Adrenal gland (tissue), 12 donors: ENCODE measurements around the gene KLHL2. TPM values are rescaled to one million over a fixed set of nuclear protein-coding genes. Genes with fewer than 3 reads are reported as not detected.

Source experiments
- DNase-seq, 7 donors: peaks; one replicate each; pipeline ENCODE4 v3.0.0-alpha.2; 2019 to 2020
- H3K27ac ChIP-seq, 5 donors: fragments of 200-600 bp; sonication (generic) in 4 of 5; 1 replicate in 3 of 5; 2 replicates in 2 of 5; pipeline versions ENCODE4 v1.5.1 to v1.8.0; 2016 to 2020; ENCODE audit warnings: mild to moderate bottlenecking in 1 of 5
- H3K27me3 ChIP-seq: fragments of 200-600 bp; 2 replicates; pipeline ENCODE4 v1.8.0; 2021
- H3K36me3 ChIP-seq, 2 donors: fragments of 200-600 bp; replicated peaks in 1 of 2; 1 replicate in 1 of 2; 2 replicates in 1 of 2; pipeline versions ENCODE4 v1.5.1 to v1.8.0; 2018 to 2022
- H3K4me1 ChIP-seq, 2 donors: fragments of 200-600 bp; replicated peaks in 1 of 2; 1 replicate in 1 of 2; 2 replicates in 1 of 2; pipeline versions ENCODE4 v1.5.1 to v1.8.0; 2018 to 2021
- H3K4me3 ChIP-seq, 4 donors: fragments of 200-600 bp; sonication (generic) in 3 of 4; one replicate each; pipeline ENCODE4 v1.5.1; 2016 to 2018
- H3K9me3 ChIP-seq, 3 donors: fragments of 200-600 bp; sonication (generic) in 1 of 3; replicated peaks in 1 of 3; 1 replicate in 2 of 3; 2 replicates in 1 of 3; pipeline versions ENCODE4 v1.5.1 to v1.8.0; 2016 to 2021
- POLR2A ChIP-seq, 2 donors: fragments of 450-650 bp; IDR thresholded peaks; one replicate each; pipeline ENCODE4 v1.6.1; 2017; ENCODE audit warnings: antibody characterized with exemption in 2 of 2, mild to moderate bottlenecking in 2 of 2, moderate library complexity in 1 of 2
- WGBS, 4 donors: extraction: QIAGEN DNeasy Blood & Tissue Kit in 2 of 4; methylation state at CpG; one replicate each; pipeline versions ENCODE4 v1.1.5 to v1.1.7; 2013 to 2017; 5-methylcytosine and 5-hydroxymethylcytosine counted together
- intact Hi-C, 2 donors: fragments of 100-400 bp; cut with DNase I; formaldehyde crosslinking; loops; one replicate each; pipeline versions ENCODE4 v1.14.1 to v1.15.0; 2022 to 2023
- polyA plus RNA-seq, 3 donors: library from polyadenylated mRNA; stranded (reverse); fragments of 200-250 nt in 2 of 3; fragments of 350-450 nt in 1 of 3; fragmentation: Illumina TruSeq in 1 of 3; extraction: RNeasy Lipid Tissue Mini Kit (QIAGEN cat#74804) in 1 of 3; gene quantifications; one replicate each; pipeline ENCODE4 v1.2.3, GENCODE V29; 2013 to 2014
- total RNA-seq, 9 donors: library from RNA; depleted of rRNA in 4 of 9; stranded (reverse); fragments of >200 nt in 4 of 9; fragments of 120-200 nt in 1 of 9; fragmentation: NEBNext Ultra II Directional in 1 of 9; extraction: Animal tissue kit (Norgen Biotek cat#: 25700) in 1 of 9; gene quantifications; one replicate each; pipeline versions ENCODE4 v1.1.0 to v1.2.4, GENCODE V29; 2013 to 2023
- TF ChIP-seq, protein P1 (sequence below), 6 experiments: fragments of 450-650 bp in 4 of 6; fragments of 200-600 bp in 2 of 6; sonication (generic) in 1 of 6; IDR thresholded peaks; 1 replicate in 5 of 6; 2 replicates in 1 of 6; pipeline versions ENCODE4 v1.5.1 to v1.8.0; 2016 to 2021; ENCODE audit warnings: antibody characterized with exemption in 6 of 6, mild to moderate bottlenecking in 2 of 6, moderate library complexity in 1 of 6
- donor health status: healthy with polysubstance abuse.
- donor health status: Bipolar disorder and iron deficiency.
- donor health status: DM: yes; HTN: yes; CAD: no.
- donor health status: DM: no; HTN: no; CAD: no.
- donor health status: DM: no; HTN: no; CAD: no.
- donor health status: DM: yes; HTN: yes; CAD: no.

The KLHL2 gene
- total and polyA plus RNA-seq, 12 donors, result 9.7 to 45.5 (median 25.2) TPM

DNA sequence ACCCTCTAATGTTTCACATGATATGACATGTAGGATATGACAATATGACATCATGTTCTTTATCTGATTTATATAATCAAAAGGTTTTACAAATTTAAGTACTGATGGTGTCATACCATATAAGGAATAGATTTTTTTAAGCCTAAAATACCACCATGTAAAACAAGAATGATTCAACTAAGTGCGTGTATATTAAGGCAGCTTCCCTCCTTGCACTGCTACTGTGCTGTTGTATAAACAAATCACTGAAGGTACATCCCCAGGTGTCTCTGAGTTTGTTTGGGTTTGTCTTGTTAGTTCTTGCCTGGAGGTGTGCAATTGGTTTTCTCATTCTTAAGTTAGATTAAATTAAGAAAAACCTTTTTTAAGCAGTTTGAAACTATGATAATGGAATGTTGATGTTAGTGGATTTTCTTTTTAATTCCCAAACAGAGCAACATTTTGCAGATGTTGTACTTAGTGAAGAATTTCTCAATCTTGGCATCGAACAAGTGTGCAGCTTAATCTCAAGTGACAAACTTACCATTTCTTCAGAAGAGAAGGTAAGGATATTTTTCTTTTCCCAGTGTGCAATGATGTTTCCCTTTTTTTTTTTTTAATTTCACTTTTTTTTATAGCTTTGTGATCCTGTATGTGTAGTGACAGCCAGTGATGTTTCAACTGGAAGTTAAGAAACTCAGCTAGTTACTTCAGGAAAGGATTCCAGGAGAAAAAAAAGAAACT lies 86.7 kb downstream of the KLHL2 start:
- Histone ChIP-seq H3K4me1 (peaks cover 0 to 1% of the 10 kb centered on the region in 2 donors), H3K27me3 (no peaks in the 10 kb centered on the region), H3K4me3 (no peak overlapping the region), H3K27ac (no peak overlapping the region), H3K9me3 (no peaks in the 10 kb centered on the region), H3K36me3 (peaks cover 0 to 10% of the 10 kb centered on the region in 2 donors)
- TF ChIP-seq, protein P1, sequence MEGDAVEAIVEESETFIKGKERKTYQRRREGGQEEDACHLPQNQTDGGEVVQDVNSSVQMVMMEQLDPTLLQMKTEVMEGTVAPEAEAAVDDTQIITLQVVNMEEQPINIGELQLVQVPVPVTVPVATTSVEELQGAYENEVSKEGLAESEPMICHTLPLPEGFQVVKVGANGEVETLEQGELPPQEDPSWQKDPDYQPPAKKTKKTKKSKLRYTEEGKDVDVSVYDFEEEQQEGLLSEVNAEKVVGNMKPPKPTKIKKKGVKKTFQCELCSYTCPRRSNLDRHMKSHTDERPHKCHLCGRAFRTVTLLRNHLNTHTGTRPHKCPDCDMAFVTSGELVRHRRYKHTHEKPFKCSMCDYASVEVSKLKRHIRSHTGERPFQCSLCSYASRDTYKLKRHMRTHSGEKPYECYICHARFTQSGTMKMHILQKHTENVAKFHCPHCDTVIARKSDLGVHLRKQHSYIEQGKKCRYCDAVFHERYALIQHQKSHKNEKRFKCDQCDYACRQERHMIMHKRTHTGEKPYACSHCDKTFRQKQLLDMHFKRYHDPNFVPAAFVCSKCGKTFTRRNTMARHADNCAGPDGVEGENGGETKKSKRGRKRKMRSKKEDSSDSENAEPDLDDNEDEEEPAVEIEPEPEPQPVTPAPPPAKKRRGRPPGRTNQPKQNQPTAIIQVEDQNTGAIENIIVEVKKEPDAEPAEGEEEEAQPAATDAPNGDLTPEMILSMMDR (IDR thresholded peaks at IDR 0.05), result no peak
- TF ChIP-seq POLR2A (IDR thresholded peaks at IDR 0.05), result no peak
- intact Hi-C loops, result no loop called here
- no peak for DNase-seq
- 78 to 88% (median 81%) methylated on average over 2 of the region's 2 CpGs for WGBS, 4 donors

GRCh38 chr4:165294907-165295306 lies 87.5 kb downstream of the KLHL2 start:
- intact Hi-C loops, result no loop called here
- peaks cover 0 to 10% of the 10 kb centered on the region in 2 donors for H3K36me3 ChIP-seq
- H3K4me3 ChIP-seq, result no peak overlapping the region
- H3K27ac ChIP-seq, result no peak overlapping the region
- H3K9me3 ChIP-seq, result no peaks in the 10 kb centered on the region
- no peaks in the 10 kb centered on the region for H3K4me1 ChIP-seq
- no peak for DNase-seq
- TF ChIP-seq POLR2A (IDR thresholded peaks at IDR 0.05), result no peak
- TF ChIP-seq, protein P1 (IDR thresholded peaks at IDR 0.05), result no peak
- no peaks in the 10 kb centered on the region for H3K27me3 ChIP-seq
- WGBS, 4 donors, result 50 to 63% (median 53%) methylated on average over 5 of the region's 5 CpGs

- Histone ChIP-seq H3K4me1 (peaks cover 0 to 15% of the 10 kb centered on the region in 2 donors), H3K27ac (no peak overlapping the region), H3K9me3 (no peaks in the 10 kb centered on the region), H3K36me3 (peaks cover 0 to 10% of the 10 kb centered on the region in 2 donors), H3K27me3 (no peaks in the 10 kb centered on the region), H3K4me3 (no peak overlapping the region)
- DNase-seq, result no peak
- WGBS, 4 donors, result 95 to 100% (median 97%) methylated on average over 8 of the region's 8 CpGs
- TF ChIP-seq, protein P1 (IDR thresholded peaks at IDR 0.05), result no peak
- no peak for TF ChIP-seq POLR2A (IDR thresholded peaks at IDR 0.05)
- intact Hi-C loops, result no loop called here
Measured at GRCh38 chr4:165297626-165298025, 90.3 kb downstream of the KLHL2 start.

DNA sequence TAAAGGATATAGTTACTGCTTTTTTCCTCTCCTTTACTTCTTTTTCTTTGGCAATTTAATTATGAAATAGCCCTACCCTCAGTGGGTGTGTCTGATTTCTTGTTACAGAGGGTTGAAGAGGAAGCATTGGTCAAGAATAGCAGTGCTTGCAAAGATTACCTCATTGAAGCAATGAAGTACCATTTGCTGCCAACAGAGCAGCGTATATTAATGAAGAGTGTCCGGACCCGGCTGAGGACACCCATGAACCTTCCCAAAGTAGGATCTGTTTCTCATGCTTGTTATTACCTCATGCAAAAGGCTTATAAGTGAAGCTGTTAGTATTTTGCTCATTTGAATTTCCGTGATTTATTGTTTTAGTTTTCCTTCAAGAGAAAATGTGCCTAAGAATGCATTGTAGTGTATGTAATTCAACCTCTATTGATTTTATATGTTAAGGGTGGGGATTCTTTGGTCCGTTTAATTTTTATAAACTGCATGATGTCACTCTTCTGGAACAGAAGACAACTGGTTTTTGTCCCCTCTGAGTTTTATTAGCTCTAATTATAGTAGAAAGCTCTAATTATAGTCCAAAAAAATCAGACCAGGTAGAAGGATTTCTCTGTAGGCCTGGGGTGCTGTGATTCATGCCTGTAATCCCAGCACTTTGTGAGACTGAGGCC lies 92.2 kb downstream of the KLHL2 start:
- no peaks in the 10 kb centered on the region for H3K27me3 ChIP-seq
- TF ChIP-seq, protein P1 (IDR thresholded peaks at IDR 0.05), result peak in 1 of 6 experiments; percentile 19
- TF ChIP-seq POLR2A (IDR thresholded peaks at IDR 0.05), result no peak
- H3K9me3 ChIP-seq, result no peaks in the 10 kb centered on the region
- H3K4me3 ChIP-seq, result no peak overlapping the region
- H3K36me3 ChIP-seq, result peaks cover 0 to 10% of the 10 kb centered on the region in 2 donors
- no peak for DNase-seq
- no peak overlapping the region for H3K27ac ChIP-seq
- WGBS, 4 donors, result 78 to 92% (median 88%) methylated on average over 5 of the region's 5 CpGs
- intact Hi-C loops, result no loop called here
- peaks cover 0 to 15% of the 10 kb centered on the region in 2 donors for H3K4me1 ChIP-seq
